Epithelial cell of esophagus (primary cell): ENCODE results near the gene PARP2.

Experiments
- DNase-seq: peaks from one replicate; pipeline ENCODE4 v3.0.0; 2010; ENCODE audit warnings: low read depth
- H3K4me3 ChIP-seq: 2 replicates; pipeline ENCODE4 v1.5.1; 2011; ENCODE audit warnings: mild to moderate bottlenecking, low read length, control low read depth
- CTCF ChIP-seq: IDR thresholded peaks from 2 replicates; pipeline ENCODE4 v1.5.1; 2011; ENCODE audit warnings: low read depth, mild to moderate bottlenecking, low read length, control low read depth, inconsistent platforms; ENCODE audit not compliant: insufficient read depth; ENCODE audit errors: missing control alignments

PARP2 gene

GRCh38 chr14:20391505-20391904 is 48.1 kb downstream of the PARP2 start:
- DNase-seq: no peak
- TF ChIP-seq CTCF: no peak
- no peak overlapping the region for H3K4me3 ChIP-seq

DNA sequence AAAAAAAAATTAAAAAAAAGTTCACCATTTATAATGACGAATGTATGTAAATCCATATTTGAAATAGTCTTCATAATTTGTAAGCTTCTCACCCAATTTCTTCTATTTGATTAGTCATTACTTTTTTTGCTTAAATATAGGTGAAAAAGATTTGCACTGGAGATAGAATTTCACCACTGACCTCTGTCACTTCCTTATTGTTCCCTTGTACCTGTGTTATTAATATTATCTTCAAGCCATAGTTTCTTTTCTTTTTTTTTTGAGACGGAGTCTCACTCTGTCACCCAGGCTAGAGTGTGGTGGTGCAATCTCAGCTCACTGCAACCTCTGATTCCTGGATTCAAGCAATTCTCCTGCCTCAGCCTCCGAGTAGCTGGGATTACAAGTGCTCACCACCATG is 54.1 kb downstream of the PARP2 start:
- DNase-seq: no peak
- no peak for TF ChIP-seq CTCF
- H3K4me3 ChIP-seq: no peak overlapping the region

DNA sequence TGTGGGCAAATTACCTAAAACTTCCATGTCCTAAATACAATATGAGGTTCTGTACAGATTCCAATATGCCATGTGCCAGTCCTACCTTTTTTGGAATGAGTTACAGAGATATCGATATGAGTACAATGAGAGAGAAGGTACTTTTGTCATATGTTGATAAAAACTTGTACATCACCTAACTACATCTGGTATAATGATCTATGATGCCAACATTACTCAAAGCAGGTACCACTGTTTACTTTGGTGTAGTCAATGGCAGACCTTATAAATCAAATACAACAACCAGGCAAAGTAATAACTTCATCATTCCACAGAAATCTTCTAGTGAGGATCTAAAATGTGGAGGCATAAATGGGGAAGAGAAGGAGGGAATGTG is 57.1 kb downstream of the PARP2 start:
- no peak for TF ChIP-seq CTCF
- DNase-seq: peak; percentile 26
- H3K4me3 ChIP-seq: no peak overlapping the region

DNA sequence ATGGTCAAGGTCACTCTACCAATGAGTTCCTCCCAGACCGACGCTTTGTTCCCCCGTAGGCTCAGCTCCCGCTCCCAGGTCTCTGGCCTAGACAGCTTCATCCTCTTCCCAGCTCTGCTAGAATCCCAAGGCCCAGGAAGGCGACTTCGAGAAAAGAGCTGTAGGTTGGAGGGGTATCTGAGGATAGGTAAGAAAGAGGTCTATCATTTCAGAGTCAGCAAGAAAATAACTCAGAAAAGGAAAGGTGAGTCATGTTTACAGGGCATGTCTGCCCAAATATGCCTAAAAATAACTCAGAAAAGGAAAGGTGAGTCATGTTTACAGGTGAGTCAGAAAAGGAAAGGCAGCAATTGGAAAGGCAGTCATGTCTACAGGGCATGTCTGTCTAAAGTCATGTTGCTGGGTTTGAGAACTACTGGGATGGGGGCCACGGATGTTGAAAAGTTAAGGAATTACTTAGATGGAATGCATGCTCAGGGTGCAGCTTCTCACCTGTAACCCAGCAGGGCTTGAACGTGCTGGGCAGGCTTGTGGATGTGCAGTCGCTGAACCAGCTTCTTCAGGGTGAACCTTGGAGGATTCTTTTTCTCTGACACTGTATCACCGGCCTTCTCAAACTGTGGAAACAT is 57.6 kb downstream of the PARP2 start:
- TF ChIP-seq CTCF: no peak
- DNase-seq: peak; percentile 95
- no peak overlapping the region for H3K4me3 ChIP-seq

- H3K4me3 ChIP-seq: no peak overlapping the region
- DNase-seq: no peak
- no peak for TF ChIP-seq CTCF
Observed at GRCh38 chr14:20403521-20403920, 60.1 kb downstream of the PARP2 start.
